GM12878 (cell line): ENCODE results near the gene SCCPDH. TPM values are rescaled to one million over a fixed set of nuclear protein-coding genes. Genes with fewer than 3 reads are reported as not detected.

Experiments used
- ATAC-seq: fragments of 200-7000 bp; cut with Tn5 transposase; 3 replicates; pipeline ENCODE4 v1.9.1; 2020; ENCODE audit warnings: mild to moderate bottlenecking, moderate library complexity
- BruUV-seq: library from RNA; stranded (reverse); fragments of 400-500 nt; replicated peaks from 2 replicates; lab custom pipeline; 2021; lab: Mats Ljungman, UMichigan
- CTCF ChIA-PET: fragments of 300-600 bp; sonication (Branson Sonifier 250); formaldehyde crosslinking; extraction: SDS; loops from one replicate; lab custom pipeline; 2021; ENCODE audit warnings: inconsistent platforms; lab: Yijun Ruan, JAX
- POLR2A ChIA-PET: fragments of 350-600 bp; formaldehyde crosslinking; extraction: SDS; loops from one replicate; lab custom pipeline; 2021; ENCODE audit warnings: inconsistent platforms; lab: Charles Lee
- RAD21 ChIA-PET: fragments of 300-600 bp; sonication (Branson Sonifier 250); formaldehyde crosslinking; loops from one replicate; lab custom pipeline; 2023; ENCODE audit warnings: antibody characterized with exemption; ENCODE audit not compliant: unreplicated experiment; lab: Charles Lee
- SMC1A ChIA-PET: fragments of 300-600 bp; sonication (Branson Sonifier 250); formaldehyde crosslinking; loops from one replicate; lab custom pipeline; 2023; ENCODE audit not compliant: unreplicated experiment, uncharacterized antibody; lab: Charles Lee
- DNase-seq: peaks from one replicate; pipeline ENCODE4 v3.0.0-alpha.2; 2011; ENCODE audit warnings: low read depth, low spot score
- FAIRE-seq: peaks from 3 replicates; lab custom pipeline; 2011; peaks lifted over from hg19 to GRCh38; lab: Jason Lieb, UNC
- H2AFZ ChIP-seq: 2 replicates; pipeline ENCODE4 v1.6.0; 2011; ENCODE audit warnings: low read depth, low read length, control low read depth; ENCODE audit not compliant: control insufficient read depth
- H3K27ac ChIP-seq: 2 replicates; pipeline ENCODE4 v1.5.1; 2011; ENCODE audit warnings: control low read depth; ENCODE audit not compliant: control insufficient read depth, insufficient read depth
- H3K27me3 ChIP-seq, 2 experiments: replicated peaks in 1 of 2; 2 replicates each; pipeline versions ENCODE4 v1.6.0 to v1.6.1; 2011; ENCODE audit warnings: low read length in 1 of 2; ENCODE audit not compliant: control insufficient read depth in 2 of 2, insufficient read depth in 2 of 2
- H3K36me3 ChIP-seq, 2 experiments: 2 replicates each; pipeline ENCODE4 v1.5.1; 2011; ENCODE audit warnings: low read length in 1 of 2; ENCODE audit not compliant: control insufficient read depth in 2 of 2, insufficient read depth in 2 of 2
- H3K4me1 ChIP-seq: 2 replicates; pipeline ENCODE4 v1.6.1; 2011; ENCODE audit warnings: mild to moderate bottlenecking, low read length, moderate library complexity, mixed read lengths; ENCODE audit not compliant: control insufficient read depth, insufficient read depth
- H3K4me2 ChIP-seq: 2 replicates; pipeline ENCODE4 v1.6.0; 2011; ENCODE audit warnings: control low read depth; ENCODE audit not compliant: control insufficient read depth, insufficient read depth
- H3K4me3 ChIP-seq: fragments of 200-600 bp; sonication (generic); 2 replicates; pipeline ENCODE4 v1.5.1; 2016
- H3K79me2 ChIP-seq: 2 replicates; pipeline ENCODE4 v1.6.0; 2011; ENCODE audit warnings: low read length; ENCODE audit not compliant: control insufficient read depth, insufficient read depth
- H3K9ac ChIP-seq: 2 replicates; pipeline ENCODE4 v1.8.0; 2011; ENCODE audit warnings: low read length, control low read depth, mixed read lengths; ENCODE audit not compliant: control insufficient read depth, insufficient read depth
- H3K9me3 ChIP-seq: replicated peaks from 3 replicates; pipeline ENCODE4 v1.5.1; 2011; ENCODE audit warnings: mild to moderate bottlenecking, low read length; ENCODE audit not compliant: control insufficient read depth, insufficient read depth
- H4K20me1 ChIP-seq: 2 replicates; pipeline ENCODE4 v1.6.0; 2011; ENCODE audit not compliant: control insufficient read depth, insufficient read depth
- BCL3 ChIP-seq: IDR thresholded peaks from 2 replicates; pipeline ENCODE4 v1.6.1; 2011; ENCODE audit warnings: borderline replicate concordance, low read depth, mild to moderate bottlenecking, moderate library complexity, low read length; ENCODE audit not compliant: insufficient read depth, poor library complexity, severe bottlenecking
- BMI1 ChIP-seq: fragments of 450-650 bp; IDR thresholded peaks from 2 replicates; pipeline ENCODE4 v1.6.1; 2016; ENCODE audit warnings: mild to moderate bottlenecking, moderate library complexity, borderline replicate concordance
- BRCA1 ChIP-seq: IDR thresholded peaks from 2 replicates; pipeline ENCODE4 v1.6.1; 2011; ENCODE audit warnings: low read depth, low read length, improper control_type of control experiment
- GABPA ChIP-seq: IDR thresholded peaks from 2 replicates; pipeline ENCODE4 v1.6.1; 2014; ENCODE audit warnings: antibody characterized with exemption, low read depth, mild to moderate bottlenecking, inconsistent platforms
- IRF4 ChIP-seq: IDR thresholded peaks from 2 replicates; pipeline ENCODE4 v1.6.1; 2011; ENCODE audit warnings: low read depth, low read length
- MLLT1 ChIP-seq: fragments of 450-650 bp; IDR thresholded peaks from 2 replicates; pipeline ENCODE4 v1.6.1; 2016; ENCODE audit warnings: mild to moderate bottlenecking
- MYB ChIP-seq: fragments of 150-350 bp; IDR thresholded peaks from 2 replicates; pipeline ENCODE4 v1.6.1; 2014; ENCODE audit warnings: mild to moderate bottlenecking, low read depth, low read length, borderline replicate concordance
- PBX3 ChIP-seq: IDR thresholded peaks from 2 replicates; pipeline ENCODE4 v1.6.1; 2011; ENCODE audit warnings: mild to moderate bottlenecking, low read depth, low read length, moderate library complexity; ENCODE audit not compliant: insufficient replicate concordance
- TCF12 ChIP-seq: IDR thresholded peaks from 2 replicates; pipeline ENCODE4 v1.6.1; 2011; ENCODE audit warnings: low read depth, mild to moderate bottlenecking, low read length
- WGBS: methylation state at CpG from one replicate; pipeline ENCODE4 v1.1.6; 2016; ENCODE audit warnings: low lambda C conversion rate; ENCODE audit not compliant: insufficient replicate concordance, insufficient coverage; ENCODE audit errors: missing lambda C conversion rate; 5-methylcytosine and 5-hydroxymethylcytosine counted together
- in situ Hi-C: fragments of 300-500 bp; cut with MboI; formaldehyde crosslinking; loops from 9 replicates; pipeline ENCODE4 v1.14.3; 2018; ENCODE audit warnings: mixed read lengths
- intact Hi-C: fragments of 100-400 bp; cut with micrococcal nuclease; formaldehyde crosslinking; loops from one replicate; pipeline ENCODE4 v1.14.2; 2022; ENCODE audit not compliant: unreplicated experiment
- polyA plus RNA-seq, 11 experiments: library from polyadenylated mRNA; depleted of rRNA in 4 of 11; unstranded in 6 of 11; stranded (reverse) in 5 of 11; fragments of >200 nt; fragmentation: Nextera tagmentation in 4 of 11; fragmentation: Illumina TruSeq in 1 of 11; extraction: Ambion mirVana in 4 of 11; extraction: Trizol in 1 of 11; gene quantifications; 1 replicate in 1 of 11; 2 replicates in 10 of 11; pipeline versions ENCODE4 v1.2.1 to v1.2.3, GENCODE V29; 2011 to 2016; ENCODE audit warnings: inconsistent platforms in 2 of 11, missing spikeins in 2 of 11, low read depth in 1 of 11
- total RNA-seq, 4 experiments: library from RNA; depleted of rRNA in 3 of 4; stranded (reverse); fragments of >200 nt in 3 of 4; fragmentation: Illumina TruSeq in 1 of 4; extraction: Trizol in 1 of 4; gene quantifications; 2 replicates each; pipeline versions ENCODE4 v1.2.1 to v1.2.3, GENCODE V29; 2013 to 2021

The SCCPDH gene
- total and polyA plus RNA-seq, 10 of the 15 experiments (the other 5 are each of a cell fraction or from before 2014, with no cell fraction given), result 5.4 to 44.8 (median 24.5) TPM

- no peak for TF ChIP-seq MYB
- no peak for TF ChIP-seq MLLT1
- no peak for TF ChIP-seq GABPA
- no peak for TF ChIP-seq TCF12
Observed at GRCh38 chr1:246779561-246780175, 55.5 kb downstream of the SCCPDH start (continued).

- CTCF ChIA-PET, result no interaction called here
- H4K20me1 ChIP-seq, result no peaks in the 10 kb centered on the region
- H3K4me1 ChIP-seq, result peaks cover 12% of the 10 kb centered on the region
- H2AFZ ChIP-seq, result no peak overlapping the region
- POLR2A ChIA-PET, result interaction anchor here (0.5 kb wide), 1 partner anchor 33 kb away, joined by 3 read pairs; no protein-coding TSS in a partner anchor
- H3K9me3 ChIP-seq, result no peaks in the 10 kb centered on the region
- BruUV-seq, result no TSS peak
- no peak overlapping the region for H3K27ac ChIP-seq
- RAD21 ChIA-PET, result no interaction called here
- DNase-seq (no peak), ATAC-seq (no peak), FAIRE-seq (no peak)
- no peak for TF ChIP-seq BCL3
- no peak for TF ChIP-seq BMI1
- TF ChIP-seq BRCA1, result no peak
- no peak for TF ChIP-seq PBX3
- TF ChIP-seq IRF4, result no peak
- no peak overlapping the region for H3K4me3 ChIP-seq
- no peaks in the 10 kb centered on the region for H3K79me2 ChIP-seq
- H3K27me3 ChIP-seq, result no peaks in the 10 kb centered on the region
- intact Hi-C loops, result no loop called here
- in situ Hi-C loops, result no loop called here
- no peak overlapping the region for H3K9ac ChIP-seq
- 96% methylated on average over 9 of the region's 9 CpGs for WGBS
- H3K4me2 ChIP-seq, result no peak overlapping the region
- no peaks in the 10 kb centered on the region; a peak in 1 of 4 replicates for H3K36me3 ChIP-seq
- SMC1A ChIA-PET, result no interaction called here
Observed at GRCh38 chr1:246780264-246780663, 56.1 kb downstream of the SCCPDH start.
